ENCODE data around the gene TTC24. TPM values are rescaled to one million over a fixed set of nuclear protein-coding genes. Genes with fewer than 3 reads are reported as not detected.

TTC24 gene
- not detected in 2 replicates for total RNA-seq

GRCh38 chr1:156579472-156579871 lies at the start of gene TTC24:
Gene TTC24, plus strand, starts transcription at chr1:156579723. Its CDS starts 1,642 bp downstream, at chr1:156581365.

GRCh38 chr1:156571919-156572662 lies 7.4 kb upstream of the TTC24 start, which contains the start of gene IQGAP3:
Gene IQGAP3, minus strand, starts transcription at chr1:156572565. Its CDS starts 36 bp downstream, at chr1:156572529.

GRCh38 chr1:156591432-156592157 lies 12.1 kb downstream of the TTC24 start, which contains the start of gene NAXE:
Gene NAXE, plus strand, starts transcription at chr1:156591776. Its CDS starts 29 bp downstream, at chr1:156591805.

GRCh38 chr1:156601122-156601830 lies 21.8 kb downstream of the TTC24 start, which contains the start of gene GPATCH4:
Gene GPATCH4, minus strand, starts transcription at chr1:156601479.

GRCh38 chr1:156618853-156619581 lies 39.5 kb downstream of the TTC24 start, which contains the start of gene HAPLN2:
Gene HAPLN2, plus strand, starts transcription at chr1:156619415. Its CDS starts 4,076 bp downstream, at chr1:156623491.

Other genes with a start within 250 kb of the TTC24 start
- 189 and 190 TPM in 2 replicates for gene CCT3, start 241.4 kb upstream of the TTC24 start, total RNA-seq
- gene TSACC, start 241.2 kb upstream of the TTC24 start, total RNA-seq: 0.62 TPM in 1 of 2 replicates, not detected in the other
- gene RHBG, start 210.5 kb upstream of the TTC24 start, total RNA-seq: 0.10 TPM in 1 of 2 replicates, not detected in the other
- 17.8 and 21.3 TPM in 2 replicates for gene MEF2D, start 78.9 kb upstream of the TTC24 start, total RNA-seq
- gene IQGAP3, start 7.2 kb upstream of the TTC24 start, total RNA-seq: 0.87 and 1.5 TPM in 2 replicates
- 38.4 and 52.2 TPM in 2 replicates for gene NAXE, start 12.1 kb downstream of the TTC24 start, total RNA-seq
- 7.7 and 11.5 TPM in 2 replicates for gene GPATCH4, start 21.8 kb downstream of the TTC24 start, total RNA-seq
- 2.2 TPM in 1 of 2 replicates, not detected in the other for gene HAPLN2, start 39.7 kb downstream of the TTC24 start, total RNA-seq
- gene BCAN, start 62.4 kb downstream of the TTC24 start, total RNA-seq: 0.06 TPM in 1 of 2 replicates, not detected in the other
- gene NES, start 97.7 kb downstream of the TTC24 start, total RNA-seq: 27.0 and 30.6 TPM in 2 replicates
- gene CRABP2, start 125.9 kb downstream of the TTC24 start, total RNA-seq: 17.6 and 27.8 TPM in 2 replicates
- 13.1 and 14.9 TPM in 2 replicates for gene METTL25B, start 148.7 kb downstream of the TTC24 start, total RNA-seq
- gene ISG20L2, start 149.0 kb downstream of the TTC24 start, total RNA-seq: 11.8 and 15.8 TPM in 2 replicates
- gene MRPL24, start 161.4 kb downstream of the TTC24 start, total RNA-seq: 63.6 and 72.1 TPM in 2 replicates
- 170 TPM in 2 replicates for gene HDGF, start 172.0 kb downstream of the TTC24 start, total RNA-seq
- gene PRCC, start 187.8 kb downstream of the TTC24 start, total RNA-seq: 33.4 and 33.7 TPM in 2 replicates
- gene SH2D2A, start 237.1 kb downstream of the TTC24 start, total RNA-seq: 0.37 and 0.88 TPM in 2 replicates

Measured in cardiac ventricle fibroblast (primary cell).